Cardiac fibroblast (primary cell): ENCODE measurements around the gene DISP2.

Experiments used
- DNase-seq, 2 donors: peaks; one replicate each; pipeline versions ENCODE4 v3.0.0 to v3.0.0-alpha.2; 2010; ENCODE audit warnings: low read depth in 2 of 2
- H3K4me3 ChIP-seq, 2 donors: replicated peaks in 1 of 2; 1 replicate in 1 of 2; 2 replicates in 1 of 2; pipeline ENCODE4 v1.5.1; 2011; ENCODE audit warnings: low read depth in 2 of 2, low read length in 2 of 2, mild to moderate bottlenecking in 2 of 2, moderate library complexity in 1 of 2
- CTCF ChIP-seq: IDR thresholded peaks from one replicate; pipeline ENCODE4 v1.5.1; 2011; ENCODE audit warnings: low read depth, mild to moderate bottlenecking, low read length, inconsistent platforms

DISP2 gene

GRCh38 chr15:40380636-40381035 lies 22.6 kb downstream of the DISP2 start:
- no peak overlapping the region for H3K4me3 ChIP-seq
- TF ChIP-seq CTCF = no peak
- no peak for DNase-seq

- H3K4me3 ChIP-seq = no peak overlapping the region
- no peak for DNase-seq
- TF ChIP-seq CTCF = no peak
Observed at GRCh38 chr15:40381818-40382529, 24.0 kb downstream of the DISP2 start.

- peak within 1 kb of the TSS; percentile 86 to 90 for H3K4me3 ChIP-seq
- TF ChIP-seq CTCF = no peak
- peak; percentile 94 to 95 for DNase-seq
Observed at GRCh38 chr15:40382580-40383456, 24.8 kb downstream of the DISP2 start, which contains the start of gene KNSTRN. Gene KNSTRN, plus strand, starts transcription at chr15:40382721. Its CDS starts 115 bp downstream, at chr15:40382836.

GRCh38 chr15:40386480-40386879 lies 28.5 kb downstream of the DISP2 start:
- DNase-seq = no peak
- no peak for TF ChIP-seq CTCF
- H3K4me3 ChIP-seq = no peak overlapping the region

- no peak for TF ChIP-seq CTCF
- DNase-seq = peak; percentile 58 to 96
- no peak overlapping the region for H3K4me3 ChIP-seq
Observed at GRCh38 chr15:40388941-40389823, 31.2 kb downstream of the DISP2 start.
